SHP77 (cell line): ENCODE measurements around the gene PCDHA9.
"Not testable (repeated sequence)": the region's sequence is repeated elsewhere in the genome, so short reads cannot be mapped to it uniquely, and the experiment has no call there.

Experiments used
- DNase-seq, 2 experiments: peaks; one replicate each; lab custom pipeline; 2025; lab: John Stamatoyannopoulos, UW

PCDHA9 gene

DNA sequence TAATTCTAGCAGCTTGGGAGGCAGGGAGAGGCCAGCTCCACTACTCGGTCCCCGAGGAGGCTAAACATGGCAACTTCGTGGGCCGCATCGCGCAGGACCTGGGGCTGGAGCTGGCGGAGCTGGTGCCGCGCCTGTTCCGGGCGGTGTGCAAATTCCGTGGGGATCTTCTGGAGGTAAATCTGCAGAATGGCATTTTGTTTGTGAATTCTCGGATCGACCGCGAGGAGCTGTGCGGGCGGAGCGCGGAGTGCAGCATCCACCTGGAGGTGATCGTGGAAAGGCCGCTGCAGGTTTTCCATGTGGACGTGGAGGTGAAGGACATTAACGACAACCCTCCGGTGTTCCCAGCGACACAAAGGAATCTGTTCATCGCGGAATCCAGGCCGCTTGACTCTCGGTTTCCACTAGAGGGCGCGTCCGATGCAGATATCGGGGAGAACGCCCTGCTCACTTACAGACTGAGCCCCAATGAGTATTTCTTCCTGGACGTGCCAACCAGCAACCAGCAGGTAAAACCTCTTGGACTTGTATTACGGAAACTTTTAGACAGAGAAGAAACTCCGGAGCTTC, 13.7 kb upstream of the PCDHA9 start:
- DNase-seq: not testable (repeated sequence)

- DNase-seq: no peak
Observed at GRCh38 chr5:140835622-140836510, 12.3 kb upstream of the PCDHA9 start.

DNA sequence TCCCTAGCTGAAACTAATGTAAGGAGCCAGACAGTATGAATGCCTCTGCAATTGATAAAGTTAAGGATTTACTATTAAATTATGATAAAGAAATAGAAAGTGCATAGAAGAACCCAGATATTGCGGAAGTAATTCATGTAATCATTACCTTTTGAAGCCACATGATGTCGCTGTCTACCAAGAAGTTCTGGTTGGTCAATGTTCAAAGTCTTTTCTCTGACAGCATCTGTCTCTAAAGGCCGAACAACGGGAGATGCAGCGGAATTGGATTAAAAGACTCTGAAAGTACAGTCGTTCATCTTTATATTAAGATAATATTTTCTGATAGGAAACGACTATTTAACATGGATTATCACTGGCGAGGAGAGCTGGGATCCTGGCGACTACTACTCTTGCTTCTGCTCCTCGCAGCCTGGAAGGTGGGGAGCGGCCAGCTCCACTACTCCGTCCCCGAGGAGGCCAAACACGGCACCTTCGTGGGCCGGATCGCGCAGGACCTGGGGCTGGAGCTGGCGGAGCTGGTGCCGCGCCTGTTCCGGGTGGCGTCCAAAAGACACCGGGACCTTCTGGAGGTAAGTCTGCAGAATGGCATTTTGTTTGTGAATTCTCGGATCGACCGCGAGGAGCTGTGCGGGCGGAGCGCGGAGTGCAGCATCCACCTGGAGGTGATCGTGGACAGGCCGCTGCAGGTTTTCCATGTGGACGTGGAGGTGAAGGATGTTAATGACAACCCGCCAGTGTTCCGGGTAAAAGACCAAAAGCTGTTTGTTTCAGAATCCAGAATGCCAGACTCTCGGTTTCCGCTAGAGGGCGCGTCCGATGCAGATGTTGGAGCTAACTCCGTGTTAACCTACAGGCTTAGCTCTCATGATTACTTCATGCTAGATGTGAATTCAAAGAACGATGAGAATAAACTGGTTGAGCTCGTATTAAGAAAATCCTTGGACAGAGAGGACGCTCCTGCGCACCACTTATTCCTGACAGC, 6.9 kb upstream of the PCDHA9 start, which contains the start of gene PCDHA8:
Gene PCDHA8, plus strand, starts transcription at position 210 of the 985 bp plus-strand sequence. Its CDS starts 135 bp downstream, at position 345.
- peak; percentile 86 to 87 for DNase-seq

- no peak for DNase-seq
Observed at GRCh38 chr5:140842798-140843733, 5.1 kb upstream of the PCDHA9 start.

DNA sequence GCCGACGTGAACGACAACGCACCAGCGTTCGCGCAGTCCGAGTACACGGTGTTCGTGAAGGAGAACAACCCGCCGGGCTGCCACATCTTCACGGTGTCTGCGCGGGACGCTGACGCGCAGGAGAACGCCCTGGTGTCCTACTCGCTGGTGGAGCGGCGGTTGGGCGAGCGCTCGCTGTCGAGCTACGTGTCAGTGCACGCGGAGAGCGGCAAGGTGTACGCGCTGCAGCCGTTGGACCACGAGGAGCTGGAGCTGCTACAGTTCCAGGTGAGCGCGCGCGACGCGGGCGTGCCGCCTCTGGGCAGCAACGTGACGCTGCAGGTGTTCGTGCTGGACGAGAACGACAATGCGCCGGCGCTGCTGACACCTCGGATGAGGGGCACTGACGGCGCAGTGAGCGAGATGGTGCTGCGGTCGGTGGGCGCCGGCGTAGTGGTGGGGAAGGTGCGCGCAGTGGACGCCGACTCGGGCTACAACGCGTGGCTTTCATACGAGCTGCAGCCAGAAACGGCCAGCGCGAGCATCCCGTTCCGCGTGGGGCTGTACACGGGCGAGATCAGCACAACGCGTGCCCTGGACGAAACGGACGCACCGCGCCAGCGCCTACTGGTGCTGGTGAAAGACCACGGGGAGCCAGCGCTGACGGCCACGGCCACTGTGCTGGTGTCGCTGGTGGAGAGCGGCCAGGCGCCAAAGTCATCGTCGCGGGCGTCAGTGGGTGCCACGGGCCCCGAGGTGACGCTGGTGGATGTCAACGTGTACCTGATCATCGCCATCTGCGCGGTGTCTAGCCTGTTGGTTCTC, 1.9 kb downstream of the PCDHA9 start:
- DNase-seq: not testable (repeated sequence)

DNA sequence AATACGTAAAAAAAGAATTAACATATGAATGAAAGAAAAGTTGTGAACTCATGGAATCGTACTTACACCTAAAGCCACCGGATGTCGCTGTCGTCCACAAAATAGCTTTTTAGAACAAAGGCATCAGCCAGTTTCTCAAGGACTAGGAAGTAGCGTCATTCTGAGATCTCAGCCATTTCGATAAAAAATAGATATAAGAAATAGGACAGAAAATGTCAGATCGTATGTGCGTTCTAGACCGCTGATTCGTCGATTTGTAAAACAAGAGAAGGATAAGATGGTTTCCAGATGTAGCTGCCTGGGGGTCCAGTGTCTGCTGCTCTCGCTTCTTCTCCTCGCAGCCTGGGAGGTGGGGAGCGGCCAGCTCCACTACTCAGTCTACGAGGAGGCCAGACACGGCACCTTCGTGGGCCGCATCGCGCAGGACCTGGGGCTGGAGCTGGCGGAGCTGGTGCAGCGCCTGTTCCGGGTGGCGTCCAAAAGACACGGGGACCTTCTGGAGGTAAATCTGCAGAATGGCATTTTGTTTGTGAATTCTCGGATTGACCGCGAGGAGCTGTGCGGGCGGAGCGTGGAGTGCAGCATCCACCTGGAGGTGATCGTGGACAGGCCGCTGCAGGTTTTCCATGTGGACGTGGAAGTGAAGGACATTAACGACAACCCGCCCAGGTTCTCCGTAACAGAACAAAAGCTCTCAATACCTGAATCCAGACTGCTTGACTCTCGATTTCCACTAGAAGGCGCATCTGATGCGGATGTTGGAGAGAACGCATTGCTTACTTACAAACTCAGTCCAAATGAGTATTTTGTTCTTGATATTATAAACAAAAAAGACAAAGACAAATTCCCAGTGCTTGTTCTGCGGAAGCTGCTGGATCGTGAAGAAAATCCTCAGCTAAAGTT, 7.8 kb downstream of the PCDHA9 start, which contains the start of gene PCDHA10:
Gene PCDHA10, plus strand, starts transcription at position 126 of the 903 bp plus-strand sequence. Its CDS starts 152 bp downstream, at position 278.
- DNase-seq: peak; percentile 21 to 53

DNA sequence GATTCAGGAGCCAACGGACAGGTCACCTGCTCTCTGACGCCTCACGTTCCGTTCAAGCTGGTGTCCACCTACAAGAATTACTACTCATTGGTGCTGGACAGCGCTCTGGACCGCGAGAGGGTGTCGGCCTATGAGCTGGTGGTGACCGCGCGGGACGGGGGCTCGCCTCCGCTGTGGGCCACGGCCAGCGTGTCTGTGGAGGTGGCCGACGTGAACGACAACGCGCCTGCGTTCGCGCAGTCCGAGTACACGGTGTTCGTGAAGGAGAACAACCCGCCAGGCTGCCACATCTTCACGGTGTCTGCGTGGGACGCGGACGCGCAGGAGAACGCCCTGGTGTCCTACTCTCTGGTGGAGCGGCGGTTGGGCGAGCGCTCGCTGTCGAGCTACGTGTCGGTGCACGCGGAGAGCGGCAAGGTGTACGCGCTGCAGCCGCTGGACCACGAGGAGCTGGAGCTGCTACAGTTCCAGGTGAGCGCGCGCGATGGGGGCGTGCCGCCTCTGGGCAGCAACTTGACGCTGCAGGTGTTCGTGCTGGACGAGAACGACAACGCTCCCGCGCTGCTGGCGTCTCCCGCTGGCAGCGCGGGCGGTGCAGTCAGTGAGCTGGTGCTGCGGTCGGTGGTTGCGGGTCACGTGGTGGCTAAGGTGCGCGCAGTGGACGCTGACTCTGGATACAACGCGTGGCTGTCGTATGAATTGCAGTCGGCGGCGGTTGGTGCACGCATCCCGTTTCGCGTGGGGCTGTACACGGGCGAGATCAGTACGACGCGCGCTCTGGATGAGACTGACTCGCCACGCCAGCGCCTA, 9.2 kb downstream of the PCDHA9 start:
- DNase-seq: no peak

DNA sequence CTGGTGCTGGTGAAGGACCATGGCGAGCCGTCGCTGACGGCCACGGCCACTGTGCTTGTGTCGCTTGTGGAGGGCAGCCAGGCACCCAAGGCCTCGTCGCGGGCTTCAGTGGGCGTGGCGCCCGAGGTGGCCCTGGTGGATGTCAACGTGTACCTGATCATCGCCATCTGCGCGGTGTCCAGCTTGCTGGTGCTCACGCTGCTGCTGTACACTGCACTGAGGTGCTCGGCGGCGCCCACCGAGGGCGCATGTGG, 9.7 kb downstream of the PCDHA9 start:
- DNase-seq: no peak

DNA sequence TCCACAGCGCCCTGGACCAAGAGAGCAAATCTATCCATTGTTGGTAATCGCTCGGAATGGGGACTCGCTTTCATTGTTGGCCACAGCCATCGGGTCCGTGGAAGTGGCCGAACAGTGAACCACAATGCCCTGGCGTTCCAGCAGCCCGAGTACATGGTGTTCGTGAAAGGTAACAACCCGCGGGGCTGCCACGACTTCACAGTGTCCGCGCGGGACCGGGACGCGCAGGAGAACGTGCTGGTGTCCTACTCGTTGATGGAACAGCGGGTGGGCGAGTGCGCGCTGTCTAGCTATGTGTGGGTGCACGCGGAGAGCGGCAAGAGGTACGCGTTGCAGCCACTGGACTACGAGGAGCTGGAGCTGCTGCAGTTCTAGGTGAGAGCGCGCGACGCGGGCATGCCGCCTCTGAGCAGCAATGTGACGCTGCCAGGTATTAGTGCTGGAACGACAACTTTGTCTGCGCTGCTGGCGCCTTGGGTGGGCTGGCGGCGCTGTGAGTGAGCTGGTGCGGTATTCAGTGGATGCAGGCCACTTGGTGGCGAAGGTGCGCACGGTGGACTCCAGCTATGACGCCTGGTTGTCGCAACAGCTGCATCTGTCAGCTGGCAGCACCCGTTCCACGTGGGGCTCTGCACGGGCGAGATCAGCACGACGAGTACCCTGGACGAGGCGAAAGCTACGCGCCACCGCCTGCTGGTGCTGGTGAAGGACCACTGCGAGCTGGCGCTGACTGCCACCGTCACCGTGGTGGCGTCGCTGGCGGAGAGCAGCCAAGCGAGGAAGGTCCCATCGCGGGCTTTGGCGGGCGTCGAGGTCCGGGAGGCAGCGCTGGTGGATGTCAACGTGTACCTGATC, 14.5 kb downstream of the PCDHA9 start:
- no peak for DNase-seq

GRCh38 chr5:140868721-140869554, 20.8 kb downstream of the PCDHA9 start, which contains the start of gene PCDHA11:
Gene PCDHA11, plus strand, starts transcription at chr5:140868957. Its CDS starts 147 bp downstream, at chr5:140869104.
- no peak for DNase-seq

GRCh38 chr5:140869555-140869886, 21.3 kb downstream of the PCDHA9 start:
- no peak for DNase-seq

DNA sequence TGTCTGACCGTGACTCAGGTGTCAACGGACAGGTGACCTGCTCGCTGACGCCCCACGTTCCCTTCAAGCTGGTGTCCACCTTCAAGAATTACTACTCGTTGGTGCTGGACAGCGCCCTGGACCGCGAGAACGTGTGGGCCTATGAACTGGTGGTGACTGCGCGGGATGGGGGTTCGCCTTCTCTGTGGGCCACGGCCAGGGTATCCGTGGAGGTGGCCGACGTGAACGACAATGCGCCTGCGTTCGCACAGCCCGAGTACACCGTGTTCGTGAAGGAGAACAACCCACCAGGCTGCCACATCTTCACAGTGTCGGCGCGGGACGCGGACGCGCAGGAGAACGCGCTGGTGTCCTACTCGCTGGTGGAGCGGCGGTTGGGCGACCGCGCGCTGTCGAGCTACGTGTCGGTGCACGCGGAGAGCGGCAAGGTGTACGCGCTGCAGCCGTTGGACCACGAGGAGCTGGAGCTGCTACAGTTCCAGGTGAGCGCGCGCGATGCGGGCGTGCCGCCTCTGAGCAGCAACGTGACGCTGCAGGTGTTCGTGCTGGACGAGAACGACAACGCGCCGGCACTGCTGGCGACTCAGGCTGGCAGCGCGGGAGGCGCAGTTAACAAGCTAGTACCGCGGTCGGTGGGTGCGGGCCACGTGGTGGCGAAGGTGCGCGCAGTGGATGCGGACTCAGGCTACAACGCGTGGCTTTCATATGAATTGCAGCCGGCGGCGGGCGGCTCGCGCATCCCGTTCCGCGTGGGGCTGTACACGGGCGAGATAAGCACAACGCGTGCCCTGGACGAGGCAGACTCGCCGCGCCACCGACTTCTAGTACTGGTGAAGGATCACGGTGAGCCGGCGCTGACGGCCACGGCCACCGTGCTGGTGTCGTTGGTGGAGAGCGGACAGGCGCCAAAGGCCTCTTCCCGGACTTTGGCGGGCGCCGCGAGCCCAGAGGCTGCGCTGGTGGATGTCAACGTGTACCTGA, 22.3 kb downstream of the PCDHA9 start:
- no peak for DNase-seq

DNA sequence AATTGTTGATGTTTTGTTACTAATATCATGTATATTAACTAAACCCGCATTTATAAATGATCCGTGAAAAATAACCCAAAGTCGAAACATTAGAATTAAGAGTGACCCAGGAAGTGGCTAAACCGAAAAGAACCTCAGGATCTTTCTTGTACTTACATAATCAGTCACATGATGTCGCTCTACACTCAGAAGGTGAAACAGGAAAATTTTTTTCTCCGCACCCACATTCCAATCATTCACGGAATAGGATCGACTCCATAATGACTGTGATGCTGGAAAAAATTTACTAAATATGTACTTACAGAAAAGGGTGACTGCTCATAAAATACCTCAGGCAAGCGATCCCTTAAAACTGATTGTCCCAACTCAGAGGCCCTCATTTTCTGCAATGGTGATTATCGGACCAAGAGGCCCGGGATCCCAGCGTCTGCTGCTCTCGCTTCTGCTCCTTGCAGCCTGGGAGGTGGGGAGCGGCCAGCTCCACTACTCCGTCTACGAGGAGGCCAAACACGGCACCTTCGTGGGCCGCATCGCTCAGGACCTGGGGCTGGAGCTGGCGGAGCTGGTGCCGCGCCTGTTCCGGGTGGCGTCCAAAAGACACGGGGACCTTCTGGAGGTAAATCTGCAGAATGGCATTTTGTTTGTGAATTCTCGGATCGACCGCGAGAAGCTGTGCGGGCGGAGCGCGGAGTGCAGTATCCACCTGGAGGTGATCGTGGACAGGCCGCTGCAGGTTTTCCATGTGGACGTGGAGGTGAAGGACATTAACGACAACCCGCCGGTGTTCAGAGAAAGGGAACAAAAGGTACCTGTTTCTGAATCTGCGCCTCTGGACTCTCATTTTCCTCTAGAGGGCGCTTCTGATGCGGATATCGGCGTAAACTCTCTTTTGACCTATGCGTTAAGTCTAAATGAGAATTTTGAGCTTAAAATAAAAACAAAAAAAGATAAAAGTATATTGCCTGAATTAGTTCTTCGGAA, 27.2 kb downstream of the PCDHA9 start, which contains the start of gene PCDHA12:
Gene PCDHA12, plus strand, starts transcription at position 224 of the 981 bp plus-strand sequence. Its CDS starts 165 bp downstream, at position 389.
- no peak for DNase-seq
